ENCODE measurements around the gene KIAA1549. TPM values are rescaled to one million over a fixed set of nuclear protein-coding genes. Genes with fewer than 3 reads are reported as not detected.
A peak's percentile ranks its signal among the peaks of the same experiment; 100 is the strongest.

KIAA1549 gene
- total RNA-seq, 1 experiment from 2014 or later = 3.3 TPM

GRCh38 chr7:138975343-138976104, 5.7 kb downstream of the KIAA1549 start:
- peak; percentile 69 for DNase-seq (ENCODE audit: low read depth)

DNA sequence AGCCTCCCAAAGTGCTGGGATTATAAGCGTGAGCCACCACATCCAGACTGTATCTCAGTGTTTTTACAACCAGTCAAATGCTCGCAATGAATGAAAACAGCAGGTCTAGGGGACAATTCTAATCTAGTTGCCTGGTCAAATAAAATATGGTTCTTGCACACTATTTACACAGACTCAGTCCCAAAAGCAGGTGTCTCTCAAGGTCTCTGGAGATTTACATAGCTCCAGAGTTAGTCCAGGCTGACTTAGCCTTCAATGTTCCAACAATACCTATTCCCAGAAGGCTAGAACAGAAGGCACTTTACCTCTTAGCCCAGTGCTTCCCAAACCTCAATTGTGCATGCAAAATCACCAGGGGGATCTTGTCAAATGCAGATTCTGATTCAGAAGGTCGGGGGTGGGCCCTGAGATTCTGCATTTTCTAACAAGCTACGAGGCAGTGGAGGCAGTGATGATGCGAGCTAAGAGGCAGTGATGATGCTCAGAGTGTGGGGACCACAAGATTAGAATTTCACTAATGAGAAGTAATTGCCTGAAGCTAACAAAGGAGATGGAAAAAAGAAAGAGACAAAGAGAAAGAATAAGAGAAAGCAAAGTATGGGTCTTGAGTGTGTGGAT, 6.4 kb downstream of the KIAA1549 start:
- no peak for DNase-seq (ENCODE audit: low read depth)

DNA sequence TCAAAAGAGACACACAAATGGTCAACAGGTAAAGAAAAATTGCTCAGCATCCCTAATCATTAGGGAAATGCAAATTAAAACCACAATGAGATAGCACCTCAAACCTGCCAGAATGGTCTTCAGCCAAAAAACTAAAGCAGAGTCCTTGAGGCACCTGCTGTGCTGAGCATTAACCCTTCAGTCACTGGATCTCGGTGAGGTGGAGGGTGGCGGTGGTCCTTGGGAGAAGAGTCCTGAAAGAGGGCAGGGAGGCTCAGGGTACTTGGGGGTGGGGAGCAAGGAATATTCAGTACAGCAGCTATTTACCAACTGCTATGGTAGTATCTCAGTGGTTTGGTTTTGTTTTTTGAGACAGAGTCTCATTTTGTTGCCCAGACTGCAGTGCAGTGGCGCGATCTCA, 7.1 kb downstream of the KIAA1549 start:
- no peak for DNase-seq (ENCODE audit: low read depth)

DNA sequence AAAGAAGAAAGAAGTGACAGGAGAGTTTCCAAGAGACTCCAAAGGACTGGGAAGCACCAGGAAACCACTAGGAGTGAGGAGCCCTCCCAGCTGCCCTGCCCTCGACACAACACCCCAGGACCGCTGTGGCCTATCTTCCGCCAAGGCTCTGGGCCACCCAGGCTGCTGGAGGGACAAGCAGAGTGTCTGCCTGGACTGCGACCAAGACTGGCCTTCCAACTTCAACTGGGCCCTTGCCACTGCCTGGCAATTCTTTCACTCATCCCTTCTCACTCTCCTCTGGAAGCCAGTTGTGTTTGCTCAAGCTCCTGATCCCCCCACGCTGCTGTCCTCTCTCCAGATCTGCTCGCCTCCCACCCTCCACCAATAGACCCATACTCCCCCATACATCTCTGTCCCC, 10.2 kb downstream of the KIAA1549 start:
- DNase-seq (ENCODE audit: low read depth) = no peak

DNA sequence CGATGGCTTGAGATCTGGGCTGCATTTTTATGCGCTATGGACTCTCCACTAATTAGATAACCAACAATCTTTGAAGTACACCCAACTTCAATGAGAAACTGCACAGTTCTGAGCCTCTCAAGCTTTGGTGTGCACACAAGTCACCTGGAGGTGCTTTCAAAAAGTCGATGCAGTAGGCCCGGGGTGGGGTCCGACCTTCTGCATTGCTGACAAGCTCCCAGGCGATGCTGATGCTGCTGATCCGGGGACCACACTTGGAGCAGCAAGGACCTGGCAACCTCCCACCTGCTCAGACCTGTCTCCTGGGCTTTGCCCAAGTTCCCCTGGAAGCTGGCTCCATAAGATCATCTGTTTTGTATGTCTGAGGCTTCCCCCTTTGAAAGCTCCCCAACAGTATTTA, 10.7 kb downstream of the KIAA1549 start:
- no peak for DNase-seq (ENCODE audit: low read depth)

DNA sequence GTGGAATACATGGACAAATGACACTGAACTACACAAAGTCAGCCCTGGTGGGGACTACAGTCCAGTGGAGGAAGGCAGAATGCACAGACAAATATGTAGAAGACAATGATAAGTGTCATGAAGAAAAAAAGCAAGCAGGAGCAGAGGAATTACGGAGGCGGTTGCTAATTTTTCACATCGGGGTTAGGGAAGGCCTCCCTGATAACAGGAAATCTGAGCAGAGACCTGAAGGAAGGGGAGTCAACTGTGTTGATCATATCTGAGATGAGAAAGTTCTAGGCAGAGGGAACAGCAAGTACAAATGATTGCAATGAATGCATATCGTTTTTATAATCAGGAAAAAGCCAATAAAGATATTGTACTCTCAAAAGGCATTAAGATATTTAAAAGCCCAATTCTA, 14.0 kb downstream of the KIAA1549 start:
- DNase-seq (ENCODE audit: low read depth) = no peak

DNA sequence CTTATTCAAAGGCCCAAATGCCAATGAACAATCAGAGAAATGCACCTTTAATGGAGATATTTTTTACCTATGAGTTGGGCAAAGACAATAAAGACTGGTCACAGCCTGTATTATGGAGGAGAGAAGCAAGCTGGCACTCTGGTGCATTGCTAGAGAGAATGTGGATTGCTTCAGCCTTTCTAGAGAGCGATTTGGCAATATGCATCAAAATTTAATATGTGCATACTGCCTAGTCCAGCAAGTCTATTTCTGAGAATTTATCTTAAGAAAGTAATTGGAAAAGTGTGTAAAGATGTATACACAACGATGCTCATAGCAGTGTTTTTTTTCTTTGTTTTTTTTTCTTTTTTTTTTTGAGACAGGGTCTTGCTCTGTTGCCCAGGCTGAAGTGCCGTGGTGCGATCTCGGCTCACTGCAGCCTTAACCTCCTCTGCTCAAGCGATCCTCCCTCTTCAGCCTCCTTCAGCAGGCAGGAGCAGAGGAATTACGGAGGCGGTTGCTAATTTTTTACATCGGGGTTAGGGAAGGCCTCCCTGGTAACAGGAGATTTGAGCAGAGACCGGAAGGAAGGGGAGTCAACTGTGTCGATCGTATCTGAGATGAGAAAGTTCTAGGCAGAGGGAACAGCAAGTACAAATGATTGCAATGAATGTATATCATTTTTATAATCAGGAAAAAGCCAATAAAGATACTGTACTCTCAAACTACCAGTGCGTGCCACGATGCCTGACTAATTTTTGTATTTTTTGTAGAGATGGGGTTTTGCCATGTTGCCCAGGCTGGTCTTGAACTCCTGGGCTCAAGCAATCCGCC, 16.4 kb downstream of the KIAA1549 start:
- DNase-seq (ENCODE audit: low read depth) = no peak

DNA sequence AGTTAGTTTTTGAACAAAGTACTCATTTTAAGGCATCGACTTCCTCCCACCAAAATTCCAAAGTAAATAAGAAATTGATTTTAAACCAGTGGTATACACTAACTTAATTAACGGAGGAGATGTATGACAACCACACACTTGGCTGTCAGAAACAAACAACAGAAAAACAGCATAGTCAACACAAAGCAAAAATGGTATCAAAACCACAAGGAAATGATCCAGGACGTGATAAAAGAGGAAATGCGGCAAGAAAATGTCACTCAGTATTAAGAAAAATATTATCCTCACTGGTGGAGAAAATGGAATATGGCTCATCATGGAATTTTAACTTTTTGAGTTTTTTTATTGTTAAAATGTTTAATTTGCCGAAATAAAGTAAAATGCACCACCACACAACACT, 17.5 kb downstream of the KIAA1549 start:
- DNase-seq (ENCODE audit: low read depth) = no peak

DNA sequence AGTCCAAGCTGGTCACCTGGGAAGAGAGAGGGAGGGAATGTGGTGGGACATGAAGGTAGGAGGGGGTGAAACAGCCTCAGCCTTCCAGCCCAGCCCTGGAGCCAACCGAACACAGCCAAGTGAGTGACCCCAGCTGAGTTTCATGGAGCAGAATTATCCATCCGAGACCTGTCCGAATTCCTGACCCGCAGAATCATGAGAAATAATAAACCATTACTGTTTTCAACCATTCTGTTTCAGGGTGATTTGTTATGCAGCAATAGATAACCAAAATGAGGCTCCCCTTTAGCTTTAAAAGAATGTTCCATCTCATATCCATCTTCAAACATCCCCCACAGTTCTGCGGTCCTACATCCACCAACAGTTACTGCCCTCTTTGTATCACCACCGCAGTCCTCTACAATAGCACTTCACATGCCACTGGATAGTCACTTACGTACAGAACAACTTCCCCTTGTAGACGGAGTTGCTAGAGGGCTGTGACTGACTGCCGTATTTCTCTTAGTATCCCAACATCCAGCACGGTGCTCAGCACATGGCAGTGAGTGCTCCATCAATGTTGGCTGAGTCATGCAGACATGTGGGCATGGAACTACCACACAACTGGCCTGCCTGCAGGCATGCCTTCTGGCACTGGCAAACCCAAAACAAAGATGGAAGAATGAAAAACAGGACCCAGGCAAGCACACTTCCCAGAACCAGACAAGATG, 18.5 kb downstream of the KIAA1549 start:
- DNase-seq (ENCODE audit: low read depth) = no peak

DNA sequence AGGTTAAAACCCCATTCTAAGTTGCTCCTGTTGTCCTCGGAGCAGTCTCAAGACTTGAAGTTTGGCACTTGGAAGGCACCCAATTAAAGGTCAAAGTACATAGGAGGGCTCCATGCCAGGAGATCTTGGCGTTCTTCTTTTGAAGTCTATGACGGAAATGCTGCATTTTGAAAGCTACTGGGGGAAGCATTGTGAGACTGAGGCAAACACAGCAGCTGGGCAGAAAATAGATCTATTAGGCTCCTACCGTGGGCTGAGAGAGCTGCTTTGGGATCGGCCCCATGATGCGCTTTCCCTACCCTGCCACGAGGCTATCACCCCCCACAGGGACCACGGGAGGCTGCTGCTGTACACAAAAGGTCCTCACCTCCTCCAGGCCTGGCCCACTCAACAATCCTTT, 20.0 kb downstream of the KIAA1549 start:
- DNase-seq (ENCODE audit: low read depth) = no peak

DNA sequence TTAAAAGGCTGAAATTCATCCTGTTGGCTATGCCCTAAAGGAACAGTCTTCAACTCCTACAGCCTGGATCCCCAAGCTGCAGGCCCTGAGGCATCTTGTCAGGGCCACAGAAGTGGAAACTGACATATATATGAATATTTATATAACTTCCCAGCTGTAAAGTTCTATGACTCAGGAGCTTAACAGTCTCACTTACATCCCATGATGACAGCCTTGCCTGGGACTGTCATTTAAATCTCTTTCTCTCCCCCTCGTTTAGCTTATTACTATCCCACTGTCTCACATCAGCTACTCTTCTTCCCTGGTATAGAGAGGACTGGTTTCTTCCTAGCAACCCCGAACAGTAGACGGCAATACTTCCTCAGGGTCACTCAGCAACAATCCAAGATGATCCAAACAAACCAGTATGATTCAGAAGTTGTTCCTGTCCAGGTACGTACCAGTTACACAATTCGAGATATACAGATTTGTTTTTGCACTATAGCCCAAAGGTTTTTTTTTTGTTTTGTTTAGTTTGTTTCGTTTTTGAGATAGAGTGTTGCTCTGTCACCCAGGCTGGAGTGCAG, 22.7 kb downstream of the KIAA1549 start:
- DNase-seq (ENCODE audit: low read depth) = no peak

- DNase-seq (ENCODE audit: low read depth) = no peak
Measured at GRCh38 chr7:138957753-138958390, 23.3 kb downstream of the KIAA1549 start.

DNA sequence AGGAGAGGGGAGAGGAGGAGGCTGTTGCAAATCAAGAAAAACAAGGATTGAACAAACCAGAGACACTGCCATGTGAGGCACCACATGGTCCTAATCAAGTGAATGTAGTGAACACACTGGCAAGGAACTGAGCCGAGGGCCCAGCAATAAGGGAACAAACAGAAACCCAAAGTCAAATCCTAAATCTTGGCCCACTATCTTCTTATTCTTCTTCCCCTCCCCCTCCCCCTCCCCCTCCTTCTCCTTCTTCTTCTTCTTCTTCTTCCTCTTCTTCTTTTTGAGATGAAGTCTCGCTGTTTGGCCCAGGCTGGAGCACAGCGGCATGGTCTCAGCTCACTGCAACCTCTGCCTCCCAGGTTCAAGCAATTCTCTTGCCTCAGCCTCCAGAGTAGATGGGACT, 24.0 kb downstream of the KIAA1549 start:
- DNase-seq (ENCODE audit: low read depth) = no peak

- no peak for DNase-seq (ENCODE audit: low read depth)
Measured at GRCh38 chr7:138954545-138955475, 26.4 kb downstream of the KIAA1549 start.

DNA sequence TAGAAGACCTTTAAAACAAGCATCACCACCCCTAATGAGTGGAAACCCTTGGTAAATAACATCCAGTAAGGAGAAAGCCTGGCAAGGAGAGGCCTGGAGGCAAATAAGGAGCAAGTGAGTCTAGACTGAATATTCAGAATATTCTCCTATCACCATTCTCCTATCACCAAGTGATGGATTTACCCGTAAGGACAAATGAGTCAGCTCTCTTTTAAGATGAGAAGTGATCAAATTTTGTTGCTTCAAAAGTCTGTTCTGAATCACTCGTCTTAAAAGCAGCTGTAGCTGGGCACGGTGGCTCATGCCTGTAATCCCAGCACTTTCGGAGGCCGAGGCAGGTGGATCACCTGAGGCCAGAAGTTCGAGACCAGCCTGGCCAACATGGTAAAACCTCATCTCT, 28.4 kb downstream of the KIAA1549 start:
- DNase-seq (ENCODE audit: low read depth) = peak; percentile 53

- peak; percentile 20 for DNase-seq (ENCODE audit: low read depth)
Measured at GRCh38 chr7:138951953-138952352, 29.2 kb downstream of the KIAA1549 start.

DNA sequence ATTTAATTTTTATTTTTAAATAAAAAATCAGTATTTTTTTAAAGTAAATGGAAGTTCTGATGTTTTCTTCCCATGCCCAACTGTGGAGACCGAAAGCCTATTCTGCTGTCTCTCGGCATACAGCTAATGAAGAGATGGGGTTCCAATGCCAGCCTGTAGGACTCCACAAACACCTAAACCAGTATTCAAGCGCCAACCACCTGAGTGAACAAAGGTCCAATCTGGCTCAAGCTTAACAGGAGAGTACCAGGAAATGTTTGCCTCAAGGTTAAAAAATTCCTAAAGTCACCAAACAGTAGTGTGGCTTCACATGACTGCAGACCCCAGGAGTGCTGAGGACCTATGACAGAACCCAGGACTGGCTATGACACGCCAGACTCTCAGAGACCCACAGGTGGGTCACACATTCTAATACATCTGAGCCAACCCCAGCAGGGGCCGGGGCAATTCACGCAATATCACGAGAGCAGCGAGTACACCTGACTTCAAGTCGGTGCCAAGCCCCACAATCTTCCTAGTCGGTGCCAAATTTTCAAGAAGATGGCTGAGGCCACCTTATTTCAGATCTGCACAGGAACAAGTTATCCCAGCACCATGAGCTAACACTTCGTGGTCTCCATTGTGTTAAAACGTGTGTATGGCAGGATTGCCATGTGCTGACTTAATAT, 31.6 kb downstream of the KIAA1549 start:
- no peak for DNase-seq (ENCODE audit: low read depth)

DNA sequence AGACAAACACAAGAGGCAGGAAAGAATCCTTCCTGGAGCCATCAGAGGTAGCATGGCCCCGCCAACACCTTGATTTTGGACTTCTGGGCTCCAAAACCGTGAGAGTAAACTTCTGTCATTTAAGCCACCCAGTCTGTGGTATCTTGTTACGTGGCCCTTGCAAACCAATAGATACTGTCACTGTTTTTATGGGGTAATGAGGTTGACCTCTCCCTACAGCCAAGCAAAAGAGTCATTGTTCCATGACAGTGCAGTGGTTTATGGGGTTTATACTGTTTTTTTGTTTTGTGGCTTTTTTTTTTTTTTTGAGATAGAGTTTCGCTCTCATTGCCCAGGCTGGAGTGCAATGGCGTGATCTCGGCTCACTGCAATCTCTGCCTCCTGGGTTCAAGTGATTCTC, 32.8 kb downstream of the KIAA1549 start:
- DNase-seq (ENCODE audit: low read depth) = peak; percentile 18

- DNase-seq (ENCODE audit: low read depth) = no peak
Measured at GRCh38 chr7:138945821-138946220, 35.4 kb downstream of the KIAA1549 start.
